Measurements from ENCODE around the gene SVBP.

The SVBP gene

GRCh38 chr1:42758641-42759040 lies 58.6 kb downstream of the SVBP start:
- no peak for DNase-seq

- DNase-seq, result no peak
Measured at GRCh38 chr1:42757892-42758275, 59.3 kb downstream of the SVBP start.

Data from NCI-H526 (cell line).